ENCODE measurements around the gene COX4I1.

The COX4I1 gene

DNA sequence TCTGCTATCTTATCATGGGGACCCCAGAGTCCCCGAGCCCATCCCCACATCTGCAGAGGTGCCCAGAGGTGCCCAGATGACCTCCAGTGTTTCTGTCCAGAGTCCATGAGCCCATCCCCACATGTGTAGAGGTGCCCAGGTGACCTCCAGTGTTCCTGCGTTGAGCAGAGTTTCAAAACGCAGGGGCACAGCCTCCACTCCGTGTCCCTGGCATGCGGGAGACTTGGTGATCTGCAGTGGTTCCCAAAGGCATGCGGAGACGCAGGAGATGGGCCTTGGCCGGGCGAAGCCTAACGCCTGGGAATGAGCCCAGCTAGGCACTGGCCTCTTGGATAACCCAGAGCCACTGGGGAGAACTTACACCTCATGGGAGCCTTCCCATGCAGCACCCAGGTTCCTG, 41.3 kb downstream of the COX4I1 start:
- DNase-seq (ENCODE audit: low read depth) = no peak

DNA sequence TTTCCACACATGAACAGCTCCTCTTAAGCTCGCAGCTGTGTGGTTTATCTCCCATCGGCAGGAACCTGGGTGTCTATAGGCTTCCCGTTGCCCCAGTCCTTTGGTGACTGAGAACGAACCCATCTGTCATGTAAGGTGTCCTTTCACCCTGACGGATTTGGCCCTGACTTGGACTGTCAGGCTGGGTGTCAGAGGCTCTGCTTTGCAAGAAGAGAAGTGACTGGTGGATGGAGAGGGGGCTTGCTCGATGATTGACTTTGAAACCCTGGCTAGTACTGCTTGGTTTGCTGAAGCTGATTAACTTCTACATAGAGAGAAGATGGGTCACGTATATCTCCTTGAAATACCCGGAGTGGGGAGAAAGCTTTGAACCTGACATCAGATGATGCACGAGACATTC, 42.9 kb downstream of the COX4I1 start:
- DNase-seq (ENCODE audit: low read depth) = no peak

DNA sequence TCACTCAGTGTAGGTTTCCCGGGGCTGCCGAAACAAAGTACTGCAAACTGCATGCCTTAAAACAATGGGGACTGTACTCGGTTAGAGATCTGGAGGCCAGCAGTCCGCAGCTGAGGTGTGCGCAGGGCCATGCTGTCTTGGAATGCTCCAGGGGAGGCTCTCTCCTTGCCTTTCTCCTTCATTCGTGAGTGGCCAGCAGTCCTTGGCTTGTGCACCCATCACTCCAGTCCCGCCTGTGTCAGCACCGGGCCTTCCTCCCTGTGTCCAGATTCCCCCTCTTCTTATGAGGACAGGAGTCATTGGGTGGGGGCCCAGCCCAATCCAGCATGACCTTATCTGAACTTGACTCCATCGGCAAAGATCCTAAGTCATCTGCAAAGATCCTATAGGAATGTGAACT, 43.4 kb downstream of the COX4I1 start:
- DNase-seq (ENCODE audit: low read depth) = no peak

DNA sequence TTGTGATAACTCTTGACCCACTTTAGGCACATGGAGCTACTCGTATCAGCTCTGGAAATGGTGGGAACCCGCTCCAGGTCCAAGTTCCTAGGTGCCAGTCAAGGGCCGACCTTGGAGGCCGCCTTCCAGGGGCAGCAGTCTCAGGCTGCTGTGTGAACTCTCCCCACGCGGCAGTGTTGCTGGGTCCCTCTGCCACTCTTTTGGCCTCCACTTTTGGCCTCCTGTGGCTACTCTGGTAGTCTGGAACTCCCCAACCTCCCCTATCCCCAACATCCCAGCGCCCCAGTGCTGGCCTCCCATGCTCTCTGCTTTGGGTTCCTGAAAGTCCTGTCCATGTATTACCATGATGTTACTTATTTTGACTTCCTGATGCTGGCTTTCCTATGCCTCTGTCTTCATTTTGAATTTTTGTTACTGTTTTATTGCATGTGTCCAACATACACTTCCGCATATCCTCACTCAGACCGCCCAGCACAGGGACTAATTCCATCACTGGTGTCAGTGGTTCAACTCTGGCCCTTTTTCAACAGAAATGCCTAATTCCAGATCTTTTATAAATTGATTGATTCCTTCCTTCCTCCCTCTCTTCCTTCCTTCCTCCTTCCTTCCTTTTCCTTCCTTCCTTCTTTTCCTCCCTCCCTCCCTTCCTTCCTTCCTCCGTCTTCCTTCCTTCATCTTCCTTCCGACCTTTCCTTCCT, 44.1 kb downstream of the COX4I1 start:
- no peak for DNase-seq (ENCODE audit: low read depth)

DNA sequence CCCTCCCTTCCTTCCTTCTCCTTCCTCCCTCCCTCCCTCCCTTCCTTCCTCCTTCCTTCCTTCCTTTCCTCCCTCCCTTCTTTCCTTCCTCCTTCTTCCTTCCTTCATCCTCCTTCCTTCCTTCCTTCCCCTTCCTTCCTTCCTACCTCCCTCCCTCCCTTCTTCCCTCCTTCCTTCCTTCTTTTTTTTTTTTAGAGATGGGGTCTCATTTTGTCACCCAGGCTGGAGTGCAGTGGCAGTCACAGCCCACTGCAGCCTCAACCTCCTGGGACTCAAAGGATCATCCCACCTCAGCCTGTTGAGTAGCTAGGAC, 44.6 kb downstream of the COX4I1 start:
- no peak for DNase-seq (ENCODE audit: low read depth)

DNA sequence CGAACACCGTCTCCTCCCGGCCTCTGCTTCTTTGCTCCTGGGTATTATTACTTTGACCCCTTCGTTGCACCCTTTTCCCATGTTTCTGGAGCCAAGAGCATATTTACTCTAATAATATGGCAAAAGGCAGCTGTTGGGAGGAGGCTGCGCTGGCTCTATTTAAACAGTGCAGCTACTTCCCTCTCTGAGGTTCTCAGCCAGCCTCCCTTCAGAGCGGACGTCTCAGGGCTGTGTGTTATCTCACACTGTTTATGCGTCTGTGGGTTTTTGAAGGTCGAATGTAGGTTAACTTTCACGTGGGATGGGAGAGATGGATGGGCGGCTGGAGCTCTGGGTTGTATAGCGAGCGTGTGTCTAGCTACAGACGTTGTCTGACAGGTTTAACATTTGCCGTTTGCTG, 45.3 kb downstream of the COX4I1 start:
- DNase-seq (ENCODE audit: low read depth) = no peak

DNA sequence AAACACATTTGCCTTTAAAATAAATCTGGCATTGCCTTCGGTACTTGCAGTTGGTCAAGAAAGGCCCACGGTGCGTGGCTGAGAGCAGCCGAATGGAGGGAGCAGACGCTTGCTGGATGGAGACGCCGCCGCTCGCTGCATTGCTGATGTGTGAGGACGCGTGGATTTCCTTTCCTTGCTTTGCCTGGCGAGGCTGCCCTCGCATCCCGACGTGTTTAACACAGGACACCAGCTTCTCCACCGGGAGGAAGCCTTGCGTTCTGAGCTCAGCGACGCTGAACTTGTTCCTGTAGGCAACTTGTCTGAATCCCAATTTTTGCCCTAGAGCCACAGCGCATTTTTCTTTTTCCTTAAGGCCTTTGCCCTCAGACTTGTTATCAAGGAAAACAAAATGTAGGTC, 45.8 kb downstream of the COX4I1 start:
- DNase-seq (ENCODE audit: low read depth) = no peak

DNA sequence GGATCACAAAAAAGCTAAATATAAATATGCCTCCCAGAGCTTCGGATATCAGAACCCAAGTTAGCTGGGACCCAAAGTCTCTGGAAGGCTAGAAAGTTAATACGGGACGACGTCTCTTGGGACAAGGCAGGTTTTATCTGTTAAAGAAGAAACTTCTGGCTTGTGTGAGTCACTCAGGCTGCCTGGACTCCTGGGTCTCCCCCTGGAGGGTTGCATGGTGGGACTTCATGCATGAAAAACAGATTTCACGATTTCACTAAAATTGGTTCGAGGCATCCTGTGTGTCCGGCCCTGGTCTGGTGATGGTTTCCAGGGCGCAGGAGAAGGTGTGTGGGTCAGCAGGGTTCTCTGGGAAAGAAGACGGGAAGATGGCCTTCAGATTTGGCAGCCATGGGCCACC, 47.0 kb downstream of the COX4I1 start:
- DNase-seq (ENCODE audit: low read depth) = no peak

DNA sequence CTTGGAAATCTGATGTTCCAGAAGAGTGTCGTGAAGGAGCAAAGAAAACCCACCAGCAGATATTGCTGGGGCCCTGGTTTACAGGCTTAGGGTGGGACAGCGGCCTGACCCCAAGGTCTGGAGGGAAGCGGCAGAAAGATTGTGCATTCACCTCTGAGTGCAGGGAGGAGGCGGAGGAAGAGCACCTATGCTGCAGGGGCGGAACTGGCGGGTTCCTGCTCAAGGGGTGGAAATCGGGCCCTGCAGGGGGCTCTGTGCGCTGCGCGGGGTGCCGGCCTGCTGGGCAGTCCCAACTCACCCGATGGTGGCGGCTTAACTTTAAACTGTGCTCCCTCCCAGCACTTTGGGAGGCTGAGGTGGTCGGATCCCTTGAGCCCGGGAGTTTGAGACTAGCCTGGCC, 47.5 kb downstream of the COX4I1 start:
- DNase-seq (ENCODE audit: low read depth) = no peak

DNA sequence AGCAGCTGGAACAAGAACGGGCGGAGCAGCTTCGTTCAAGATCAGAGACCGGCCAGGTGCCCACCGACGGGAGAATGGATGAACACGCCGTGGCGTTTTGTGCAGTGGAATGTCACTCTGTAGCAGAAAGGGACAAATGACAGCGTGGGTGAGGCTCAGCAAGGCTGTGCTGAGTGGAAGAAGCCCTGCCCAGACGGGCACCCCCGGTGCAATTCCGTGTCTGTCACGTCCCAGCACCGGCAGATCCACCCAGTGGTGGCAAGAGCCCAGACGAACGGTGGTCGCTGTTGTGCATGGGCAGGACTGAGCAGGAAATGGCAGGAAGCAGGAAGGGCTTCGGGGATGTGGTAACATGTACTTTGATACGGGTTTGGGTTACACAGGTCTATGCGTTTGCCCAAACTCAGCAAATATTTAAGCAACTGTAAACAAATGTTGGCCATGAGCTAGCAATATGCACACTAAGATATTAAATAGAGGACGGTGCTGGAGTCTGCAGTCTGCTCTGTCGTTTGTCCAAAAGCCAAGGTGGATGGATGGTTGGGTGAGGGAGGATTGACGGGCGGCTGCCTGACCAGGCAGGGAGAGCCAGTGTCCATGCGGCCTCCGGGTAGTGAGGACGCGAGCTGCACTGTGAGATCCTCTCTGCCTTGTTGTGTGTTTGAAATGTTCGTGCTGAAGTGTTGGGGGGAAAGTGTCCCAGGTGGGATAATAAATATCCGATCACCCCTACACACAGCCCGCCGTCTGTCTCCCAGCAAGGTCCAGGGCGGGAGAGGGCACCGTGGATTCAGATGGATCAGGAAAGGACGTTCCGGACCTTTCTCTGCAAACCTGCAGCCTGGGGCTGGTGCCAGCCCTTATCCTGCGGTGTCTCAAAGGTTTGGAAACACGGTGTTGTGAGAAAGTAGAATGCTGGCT, 48.4 kb downstream of the COX4I1 start:
- DNase-seq (ENCODE audit: low read depth) = no peak

DNA sequence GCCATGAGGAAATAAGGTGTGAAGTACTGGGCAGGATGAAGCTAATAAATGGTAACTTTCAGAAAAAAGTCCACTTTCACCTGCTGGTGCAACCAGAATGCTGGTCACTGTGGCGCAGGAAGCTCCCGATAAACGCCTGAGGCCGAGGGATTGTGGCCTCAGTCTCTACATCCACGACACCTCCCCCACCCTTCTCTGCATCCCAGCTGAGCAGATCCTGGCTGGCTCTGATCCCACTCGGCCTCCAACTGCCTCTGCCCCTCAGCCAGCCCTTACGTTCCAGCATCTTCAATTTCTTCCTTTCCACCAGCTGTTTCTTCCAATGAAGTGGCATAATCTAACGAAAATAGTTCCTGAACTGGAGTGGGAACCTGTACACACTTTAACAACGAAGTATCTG, 49.5 kb downstream of the COX4I1 start:
- no peak for DNase-seq (ENCODE audit: low read depth)

DNA sequence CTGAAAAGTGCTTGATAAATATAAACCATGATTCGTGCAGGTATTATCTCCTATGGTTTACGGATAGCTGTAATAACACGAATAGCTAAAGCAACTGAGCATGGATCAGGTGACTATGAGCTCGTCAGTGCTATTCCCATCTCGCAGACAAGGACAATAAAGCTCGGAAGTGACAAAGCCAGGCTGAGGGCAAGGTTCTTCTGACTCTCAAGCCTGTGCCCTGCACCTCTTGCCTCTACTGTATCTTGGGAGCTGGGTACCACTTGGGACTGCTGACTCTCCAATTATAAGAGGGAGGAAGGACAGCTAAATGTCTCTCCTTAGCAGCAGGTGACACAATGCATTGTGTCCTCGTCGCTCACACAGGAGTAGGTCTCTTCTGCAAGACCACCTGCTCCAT, 49.9 kb downstream of the COX4I1 start:
- DNase-seq (ENCODE audit: low read depth) = no peak

DNA sequence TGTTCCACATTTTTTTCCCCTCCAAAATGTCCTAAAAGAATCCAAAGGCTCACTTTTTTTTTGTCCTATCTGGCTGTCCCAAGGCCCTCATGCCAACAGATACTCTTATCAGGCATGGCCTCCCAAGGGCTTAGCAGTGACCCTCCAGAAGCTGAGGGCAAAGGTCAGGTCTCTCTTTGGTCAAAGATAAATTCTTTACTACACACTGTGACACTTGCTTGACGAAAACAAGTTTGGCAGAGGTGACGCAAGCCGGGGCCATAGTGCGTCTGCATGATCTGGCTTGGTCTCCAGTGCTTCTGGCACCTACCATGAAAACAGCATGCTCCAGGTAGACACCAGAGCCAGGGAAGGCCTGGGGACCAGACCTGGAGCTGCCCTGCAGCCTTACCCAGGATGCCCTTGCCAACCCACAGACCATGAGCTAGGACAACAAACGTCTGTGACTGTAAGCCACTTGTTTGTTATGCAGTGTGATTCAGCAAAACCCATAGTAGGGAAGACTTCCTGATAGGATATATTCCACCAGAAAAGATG, 50.9 kb downstream of the COX4I1 start:
- DNase-seq (ENCODE audit: low read depth) = no peak

DNA sequence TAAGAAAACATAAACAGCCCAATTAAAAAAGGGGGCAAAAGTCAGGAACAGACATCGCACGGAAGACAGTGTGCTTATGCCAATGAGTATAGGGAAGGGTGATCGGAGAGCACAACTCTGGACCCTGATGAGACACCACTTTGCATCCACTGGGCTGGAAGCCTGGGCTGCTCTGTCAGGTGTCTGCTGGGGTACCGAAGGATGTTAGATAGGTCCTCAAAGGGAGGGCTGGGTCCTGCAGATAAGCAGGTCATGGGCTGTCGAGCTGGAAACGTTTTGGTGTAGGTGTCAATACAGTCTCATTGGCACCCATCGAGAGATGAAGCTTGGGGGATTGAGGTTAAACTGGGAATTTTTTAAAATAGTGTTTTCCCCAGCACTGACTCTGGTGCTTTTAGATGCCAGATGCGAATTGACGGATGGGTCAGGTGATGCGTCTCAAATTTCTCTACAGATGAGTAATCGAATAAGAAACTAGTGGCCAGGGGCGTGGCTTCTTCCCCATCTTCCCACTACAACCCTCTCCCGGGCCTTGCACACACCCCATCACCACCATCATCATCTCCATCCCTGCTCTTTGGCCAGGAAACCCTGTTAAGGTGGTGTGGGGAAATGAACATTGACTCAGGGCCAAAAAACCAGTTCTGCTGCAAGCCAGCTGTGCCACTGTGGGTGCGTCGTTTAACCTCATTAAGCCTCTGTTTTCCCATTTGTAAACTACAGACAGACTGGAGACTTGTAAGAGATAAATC, 51.7 kb downstream of the COX4I1 start:
- DNase-seq (ENCODE audit: low read depth) = no peak

DNA sequence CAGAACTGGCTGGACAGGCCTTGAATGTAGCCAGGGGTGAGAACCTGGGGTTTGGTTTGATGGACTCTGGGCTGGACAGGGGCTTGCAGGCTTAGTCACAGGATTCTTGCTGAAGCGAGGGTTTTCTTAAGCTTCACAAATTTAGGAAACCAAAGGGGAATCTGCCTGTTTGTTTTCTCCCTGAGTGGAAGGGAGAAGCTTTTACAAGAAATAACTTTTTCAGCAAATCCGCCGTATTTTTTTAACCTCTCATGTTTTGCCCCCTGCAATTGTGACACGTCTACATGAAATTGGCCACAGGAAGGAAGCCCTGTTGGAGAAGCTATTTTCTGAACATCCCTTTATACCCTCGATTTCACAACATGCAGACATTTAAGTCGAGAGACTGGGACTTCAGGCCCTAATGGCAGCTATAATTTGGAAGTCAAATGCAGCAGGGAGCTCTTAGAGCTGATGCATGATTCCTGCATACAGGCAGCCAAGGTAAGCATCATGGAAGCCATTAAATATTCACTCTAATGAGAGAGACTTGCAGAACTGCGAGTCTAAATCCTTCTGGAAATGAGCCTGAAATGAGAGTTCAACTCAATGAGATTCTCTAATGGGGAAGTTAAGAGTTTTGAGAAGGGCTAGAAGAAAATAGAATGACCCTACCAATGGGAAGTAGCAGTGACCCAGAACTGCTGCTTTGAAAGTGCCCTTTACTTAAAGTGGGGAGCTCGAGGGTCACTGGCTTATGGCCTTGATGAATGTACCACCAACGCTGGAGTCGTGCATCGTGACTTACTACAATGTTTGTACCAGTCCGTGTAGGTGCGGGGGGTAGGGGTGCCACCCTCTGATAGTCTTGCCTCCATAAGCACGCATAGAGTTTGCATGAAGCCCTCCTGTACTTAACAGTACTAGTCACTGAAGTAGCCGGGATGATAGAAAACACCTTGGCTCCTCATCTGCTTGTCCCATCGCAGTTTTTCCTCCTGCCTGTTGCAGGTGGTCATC, 54.4 kb downstream of the COX4I1 start:
- no peak for DNase-seq (ENCODE audit: low read depth)

DNA sequence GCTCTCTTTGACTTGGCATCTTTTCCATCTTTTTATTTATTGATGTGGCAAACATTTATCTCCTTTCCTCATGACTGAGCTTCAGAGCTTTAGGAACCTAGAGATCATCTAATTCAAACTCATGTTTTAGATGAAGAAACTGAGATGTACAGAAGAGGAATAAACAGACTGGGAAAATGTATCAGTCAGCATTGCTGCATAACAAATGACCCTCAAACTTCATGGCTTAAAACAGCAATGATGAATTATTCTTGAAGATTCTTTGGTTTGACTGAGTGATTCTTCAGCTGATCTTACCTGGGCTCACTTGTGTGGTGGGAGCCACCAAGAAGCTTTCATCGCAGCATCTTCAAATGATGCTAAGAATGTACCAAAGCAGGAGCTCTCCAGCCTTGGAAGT, 55.4 kb downstream of the COX4I1 start:
- DNase-seq (ENCODE audit: low read depth) = no peak

DNA sequence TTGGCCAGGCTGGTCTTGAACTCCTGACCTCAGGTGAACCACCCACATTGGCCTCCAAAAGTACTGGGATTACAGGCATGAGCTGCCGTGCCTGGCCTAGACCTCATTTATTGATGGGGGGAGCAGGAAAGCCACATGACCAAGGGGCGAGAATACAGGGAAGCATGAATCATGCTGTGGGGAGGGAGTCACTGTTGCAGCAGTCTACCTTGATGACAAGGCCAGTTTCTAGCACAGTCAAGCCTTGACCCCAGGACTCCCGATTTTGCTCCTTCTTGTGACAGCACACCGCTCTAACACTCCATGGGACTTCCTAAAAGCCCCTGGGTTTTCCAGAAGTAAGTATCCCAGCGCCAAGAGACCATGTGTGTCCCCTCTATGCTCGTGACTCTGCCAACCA, 56.6 kb downstream of the COX4I1 start:
- no peak for DNase-seq (ENCODE audit: low read depth)

DNA sequence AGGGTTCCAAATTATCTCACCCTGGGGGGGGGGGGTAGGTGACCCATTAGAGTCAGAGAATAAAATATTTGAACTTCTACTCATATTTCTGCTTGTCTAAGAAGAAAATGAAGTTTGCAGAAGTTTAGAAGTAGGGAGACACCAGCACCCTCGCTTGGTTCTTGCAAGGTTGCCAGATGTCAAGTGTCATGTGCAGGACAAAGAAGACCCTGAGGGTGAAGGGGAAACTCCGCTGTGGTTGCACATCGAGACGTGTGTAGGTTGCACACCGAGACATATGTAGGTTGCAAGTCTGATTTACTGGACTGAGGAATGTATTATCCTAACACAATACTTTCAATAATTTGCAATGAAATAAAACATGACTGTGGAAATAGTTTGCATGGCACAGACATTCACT, 57.1 kb downstream of the COX4I1 start:
- no peak for DNase-seq (ENCODE audit: low read depth)

Measured in activated T-cell treated with anti-CD3 and anti-CD28 coated beads for 48 hours (primary cell).